ENCODE results near the gene SOBP.
"Not testable (repeated sequence)": the region's sequence is repeated elsewhere in the genome, so short reads cannot be mapped to it uniquely, and the experiment has no call there.

The SOBP gene

DNA sequence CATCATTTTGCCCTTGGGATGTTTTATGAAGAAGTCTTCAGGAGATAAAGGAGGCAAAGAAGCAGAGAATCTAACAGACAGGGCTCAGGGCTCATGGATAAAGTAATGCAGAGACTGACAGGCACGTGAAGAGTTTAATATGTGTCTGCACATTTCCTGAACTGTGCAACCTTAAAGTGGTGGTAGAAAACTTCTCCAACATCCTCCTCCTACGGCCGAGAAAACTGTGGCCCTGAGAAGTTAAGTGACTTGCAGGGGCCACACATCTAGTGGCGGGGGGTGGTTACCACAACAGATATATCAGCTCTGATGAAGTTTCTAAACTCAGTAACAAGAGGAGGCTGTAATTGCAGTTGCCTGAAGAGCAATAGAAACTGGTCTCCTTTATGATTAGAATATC lies 61.0 kb downstream of the SOBP start:
- DNase-seq (ENCODE audit: low spot score) = no peak

DNA sequence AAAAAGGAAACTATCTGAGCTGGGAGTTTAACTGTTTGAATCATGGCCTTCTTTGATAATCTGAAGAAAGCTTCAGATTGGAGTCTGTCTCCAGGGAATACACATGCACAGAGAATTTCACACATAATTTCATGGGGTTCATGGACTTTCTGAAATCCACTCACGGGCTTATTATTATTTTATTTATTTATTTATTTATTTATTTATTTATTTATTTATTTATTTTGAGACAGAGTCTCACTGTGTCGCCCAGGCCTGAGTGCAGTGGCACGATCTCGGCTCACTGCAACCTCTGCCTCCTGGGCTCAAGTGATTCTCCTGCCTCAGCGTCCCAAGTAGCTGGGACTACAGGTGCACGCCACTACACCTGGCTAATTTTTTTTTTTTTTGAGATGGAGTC lies 63.2 kb downstream of the SOBP start:
- DNase-seq (ENCODE audit: low spot score) = not testable (repeated sequence)

DNA sequence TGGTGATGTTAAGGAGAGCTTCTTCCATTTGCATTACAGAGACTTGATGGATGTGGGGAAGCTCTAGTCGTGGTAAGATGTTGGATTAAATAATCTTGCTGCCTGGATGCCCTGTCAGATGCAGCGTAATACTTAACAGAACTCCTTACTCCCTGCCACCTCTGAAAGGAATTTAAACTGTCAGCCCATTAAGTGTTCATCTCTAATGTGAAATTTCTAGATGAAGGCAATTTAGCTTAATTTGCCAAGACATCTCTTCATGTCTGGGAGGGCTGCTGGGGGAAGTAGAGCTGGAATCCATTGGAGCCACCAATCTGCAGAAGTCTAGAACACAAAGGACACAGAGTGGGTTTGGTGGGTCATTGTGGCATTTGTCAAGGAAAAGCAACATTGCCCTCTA lies 64.4 kb downstream of the SOBP start:
- DNase-seq (ENCODE audit: low spot score) = no peak

DNA sequence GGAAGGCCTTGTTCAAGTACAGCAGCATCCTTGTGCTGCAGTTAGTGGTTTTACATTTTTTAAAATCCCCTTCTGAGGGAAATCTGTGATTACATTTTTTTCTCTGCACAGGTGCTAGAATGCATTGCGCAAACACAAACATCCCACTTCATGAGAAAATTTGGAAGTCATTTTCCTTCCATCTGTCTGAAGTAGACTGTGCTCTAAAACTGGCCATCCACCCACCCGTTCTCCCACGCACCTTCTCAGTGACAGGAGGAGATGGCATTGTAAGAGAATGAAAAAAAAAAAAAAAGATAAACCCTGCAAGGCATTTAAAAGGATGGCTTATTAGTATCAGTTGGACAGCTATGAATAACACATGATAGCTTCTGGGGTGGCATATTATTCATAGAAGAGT lies 65.0 kb downstream of the SOBP start:
- no peak for DNase-seq (ENCODE audit: low spot score)

DNA sequence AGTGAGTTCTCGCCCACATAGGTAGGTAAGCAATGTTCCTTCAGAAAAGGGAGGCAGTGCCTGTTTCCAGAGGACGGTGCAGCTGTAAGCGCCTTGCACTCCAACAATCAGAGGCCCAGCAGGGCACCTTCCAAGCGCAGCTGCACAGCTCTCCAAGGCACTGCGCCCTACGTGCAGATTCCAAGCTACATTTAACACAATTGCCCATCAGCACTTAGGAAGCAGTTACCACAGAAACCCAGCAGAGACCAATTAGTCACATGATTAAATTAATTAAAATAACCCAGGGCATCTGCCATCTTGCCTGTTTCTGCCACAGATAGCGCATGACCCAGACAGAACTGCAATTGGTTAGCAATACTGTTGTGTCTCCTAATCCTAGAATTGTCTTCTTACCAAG lies 65.5 kb downstream of the SOBP start:
- no peak for DNase-seq (ENCODE audit: low spot score)

DNA sequence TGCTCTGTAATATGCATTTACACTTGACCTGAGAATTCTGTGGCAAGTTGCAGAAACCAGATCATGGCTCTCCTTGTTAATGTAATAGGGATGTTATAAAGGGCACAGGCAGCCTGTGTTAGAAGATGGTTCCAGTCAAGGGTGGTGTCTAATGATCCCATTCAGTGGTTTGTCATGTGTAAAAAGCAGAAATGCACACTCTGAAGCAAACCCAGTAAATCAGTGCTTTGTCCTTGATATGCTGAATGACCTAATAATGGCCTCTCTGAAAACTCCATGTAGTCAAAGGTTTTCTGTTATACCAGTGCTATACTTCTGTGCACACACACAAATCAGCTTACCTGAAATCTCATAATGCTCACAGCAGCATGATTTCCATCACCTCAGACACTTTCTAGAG lies 66.2 kb downstream of the SOBP start:
- no peak for DNase-seq (ENCODE audit: low spot score)

DNA sequence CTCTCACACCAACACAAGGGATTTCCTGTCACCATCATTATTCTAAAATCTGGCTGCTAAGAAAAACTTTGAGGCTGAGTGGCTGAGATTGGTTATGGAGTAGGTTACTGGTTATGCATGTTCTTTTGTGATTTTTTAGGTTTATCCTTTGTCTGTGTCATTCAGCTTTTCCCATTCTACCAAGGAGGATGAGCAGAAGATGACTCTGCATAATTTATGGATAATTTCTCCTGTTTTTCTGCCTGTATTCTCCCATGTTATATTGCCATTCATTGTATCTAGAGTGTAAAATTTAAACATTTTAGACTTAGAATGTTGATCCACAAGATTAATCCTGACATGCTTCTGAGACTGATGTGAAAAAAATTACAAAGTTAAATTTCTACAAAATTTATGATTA lies 67.8 kb downstream of the SOBP start:
- no peak for DNase-seq (ENCODE audit: low spot score)

DNA sequence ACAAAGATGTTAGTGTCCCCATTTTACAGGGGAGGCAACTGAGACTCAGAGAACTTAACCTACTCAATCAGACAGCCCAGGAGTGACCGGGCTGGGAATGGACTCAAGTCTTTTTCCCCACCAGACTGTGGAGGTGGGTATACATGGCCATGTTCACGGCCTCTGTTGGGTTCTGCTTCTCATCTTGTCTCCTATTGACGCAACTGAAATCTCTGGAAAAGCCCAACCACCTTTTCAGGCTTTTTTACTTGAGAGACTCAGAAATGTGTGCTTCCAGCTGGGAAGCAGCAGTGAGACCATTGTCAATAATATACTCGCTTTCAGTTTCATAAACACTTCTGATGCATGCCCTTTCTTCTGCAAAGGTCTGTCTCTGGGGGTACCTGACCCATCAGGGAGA lies 70.7 kb downstream of the SOBP start:
- no peak for DNase-seq (ENCODE audit: low spot score)

DNA sequence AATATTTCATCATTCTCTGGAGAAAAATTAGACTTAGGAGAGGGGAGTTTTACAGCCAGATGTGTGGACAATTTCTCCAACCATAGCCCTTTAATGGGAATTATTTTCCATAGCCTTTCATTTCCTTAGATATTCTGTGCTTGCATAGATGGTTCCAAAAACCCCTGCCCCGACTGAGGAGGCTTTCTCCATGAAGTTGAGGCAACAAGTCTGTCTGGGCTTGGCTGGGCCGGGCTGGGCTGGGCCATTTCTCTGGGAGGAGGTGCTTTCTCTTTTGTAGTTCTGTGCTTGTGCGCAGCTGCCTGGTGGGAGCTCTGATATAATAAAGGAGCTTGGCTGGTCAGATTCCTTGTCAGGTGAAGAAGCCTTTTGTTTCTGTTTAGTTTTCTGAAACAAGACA lies 71.4 kb downstream of the SOBP start:
- no peak for DNase-seq (ENCODE audit: low spot score)

DNA sequence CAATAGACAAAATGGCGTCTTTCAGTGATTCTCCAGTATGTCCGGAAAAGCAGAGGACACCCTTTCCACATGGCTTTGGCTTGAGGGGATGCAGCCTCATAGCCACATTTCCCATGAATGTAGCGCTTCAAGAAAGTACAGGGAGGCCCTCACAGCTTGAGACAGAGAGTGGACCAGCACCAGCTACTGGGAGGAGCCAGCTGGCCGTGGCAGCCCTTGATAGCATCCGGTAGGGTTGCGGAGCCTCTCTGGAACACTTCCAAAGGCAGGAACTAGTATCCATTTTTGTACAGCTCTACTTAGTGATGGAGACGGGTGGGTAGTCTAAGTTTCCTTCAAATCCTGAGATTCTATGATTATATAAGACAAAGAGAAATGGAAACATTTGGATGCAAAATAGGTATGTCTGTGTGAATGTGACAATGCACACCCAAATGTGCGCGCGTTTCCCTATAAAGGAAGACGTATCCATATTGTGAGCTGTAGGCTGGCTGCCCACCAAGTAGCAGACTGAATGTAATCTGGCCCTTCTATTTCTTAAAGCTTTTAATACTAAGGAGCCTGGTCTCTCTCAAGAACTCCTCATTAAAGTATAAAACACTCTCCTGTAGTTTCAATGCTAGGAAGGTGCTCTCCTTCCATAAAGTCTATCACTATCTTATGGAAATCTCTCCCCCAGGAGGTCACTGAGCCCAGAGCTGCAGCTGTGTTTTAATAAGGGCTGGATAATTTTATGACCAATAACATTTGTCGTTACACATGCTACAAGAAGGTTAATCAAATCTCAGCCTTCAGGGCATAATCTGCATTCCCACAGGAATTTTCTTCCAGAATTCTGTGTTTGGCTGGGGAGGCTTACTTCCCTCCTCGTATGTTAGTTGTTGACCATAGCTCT lies 74.0 kb downstream of the SOBP start:
- no peak for DNase-seq (ENCODE audit: low spot score)

DNA sequence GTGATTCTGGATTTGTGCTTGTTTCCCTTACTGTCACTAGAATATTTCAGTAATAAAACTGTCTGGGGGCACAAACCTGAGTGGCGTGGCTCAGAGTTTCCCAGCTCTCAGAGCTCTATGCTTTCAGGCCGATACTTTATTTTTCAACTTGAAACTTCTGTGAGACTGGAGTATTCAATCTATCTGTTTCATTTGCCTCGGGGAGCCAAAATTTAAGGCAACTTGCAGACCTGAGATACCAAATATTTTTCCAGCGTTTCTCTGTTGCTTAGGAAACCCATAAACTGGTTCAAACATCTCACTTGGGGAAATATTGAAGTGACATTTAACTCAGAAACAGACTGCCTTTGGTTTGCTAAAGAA lies 74.7 kb downstream of the SOBP start:
- no peak for DNase-seq (ENCODE audit: low spot score)

DNA sequence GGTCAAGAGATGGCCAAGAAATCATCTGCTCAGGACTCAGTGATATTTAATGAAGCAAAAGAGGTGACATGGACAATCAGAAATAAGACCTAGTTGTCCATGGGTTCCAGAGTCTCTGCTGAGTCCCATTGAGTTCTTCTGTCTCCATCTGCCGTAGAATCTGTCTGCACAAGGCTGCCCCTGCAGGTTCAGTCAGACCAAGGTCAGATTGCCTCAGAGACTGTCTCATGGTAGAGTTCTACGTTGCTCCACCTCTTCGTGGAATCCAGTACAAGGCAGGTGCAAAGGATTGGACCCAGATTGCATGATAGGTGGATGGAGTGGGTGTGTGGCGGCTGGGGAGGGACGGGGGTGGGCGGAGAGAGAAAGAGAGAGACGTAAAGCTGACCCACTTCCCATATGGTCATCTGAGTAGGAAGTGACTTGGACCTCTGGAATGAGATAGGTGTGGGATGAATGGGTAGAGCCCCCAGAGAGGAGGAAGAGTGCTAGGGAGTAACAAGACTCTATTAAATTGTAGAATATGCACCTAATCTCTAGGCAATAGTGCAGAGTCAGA lies 75.3 kb downstream of the SOBP start:
- DNase-seq (ENCODE audit: low spot score) = no peak

DNA sequence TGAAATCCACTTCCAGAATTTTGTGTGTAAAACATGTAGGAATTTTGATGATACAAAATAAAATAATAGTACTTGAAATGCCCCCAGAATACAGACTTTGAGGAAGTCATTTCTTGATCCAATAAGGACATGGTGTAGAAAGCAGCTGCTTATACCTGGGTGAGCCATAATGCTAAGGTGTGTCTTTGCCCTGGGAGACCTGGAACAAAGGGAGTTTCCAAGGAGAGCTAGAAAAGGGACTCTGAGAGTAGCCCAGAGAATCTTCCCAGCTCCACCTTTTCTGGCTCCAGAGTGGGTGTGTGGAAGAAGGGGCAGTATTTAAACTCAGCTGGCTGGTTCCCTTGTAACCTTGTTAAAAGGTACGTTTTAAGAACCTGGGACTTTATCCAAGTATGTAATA lies 77.7 kb downstream of the SOBP start:
- DNase-seq (ENCODE audit: low spot score) = no peak

DNA sequence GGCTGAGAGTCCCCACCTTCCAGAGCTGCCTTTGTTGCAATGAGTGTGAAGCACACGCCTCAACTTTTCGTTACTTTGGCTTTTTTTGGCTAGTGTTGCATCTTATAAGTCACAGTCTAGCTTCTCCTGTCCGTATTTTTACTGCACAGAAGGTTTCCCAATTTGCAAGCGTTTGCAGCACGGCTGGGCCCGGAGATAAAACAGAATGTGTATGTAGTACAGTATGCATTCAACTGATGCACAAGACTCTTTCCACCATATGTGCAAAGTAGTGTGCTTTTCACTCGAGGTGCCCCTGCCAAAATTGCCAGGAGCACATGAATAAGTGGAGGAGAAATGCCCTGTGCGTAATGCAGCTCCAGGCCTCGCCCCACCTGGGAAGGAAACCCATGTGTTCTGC lies 79.6 kb downstream of the SOBP start:
- no peak for DNase-seq (ENCODE audit: low spot score)

DNA sequence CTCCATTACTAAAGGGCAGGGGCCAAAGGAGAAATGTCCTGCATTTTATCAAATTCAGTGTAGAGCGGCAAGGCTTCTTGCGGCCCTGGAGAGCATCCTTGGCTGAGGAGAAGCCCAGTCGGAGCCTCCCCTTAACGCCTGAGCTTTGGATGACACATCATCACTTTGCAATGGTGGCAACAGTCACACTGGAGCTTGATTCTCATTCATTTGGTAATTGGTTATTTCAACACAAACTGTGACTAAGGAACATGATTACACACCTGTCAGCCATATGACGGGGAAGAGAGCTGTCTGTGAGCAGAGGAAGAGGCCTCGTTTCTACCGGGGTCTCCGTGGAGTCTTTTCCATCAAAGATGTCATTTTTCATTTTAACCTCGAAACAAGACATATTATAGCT lies 81.4 kb downstream of the SOBP start:
- no peak for DNase-seq (ENCODE audit: low spot score)

DNA sequence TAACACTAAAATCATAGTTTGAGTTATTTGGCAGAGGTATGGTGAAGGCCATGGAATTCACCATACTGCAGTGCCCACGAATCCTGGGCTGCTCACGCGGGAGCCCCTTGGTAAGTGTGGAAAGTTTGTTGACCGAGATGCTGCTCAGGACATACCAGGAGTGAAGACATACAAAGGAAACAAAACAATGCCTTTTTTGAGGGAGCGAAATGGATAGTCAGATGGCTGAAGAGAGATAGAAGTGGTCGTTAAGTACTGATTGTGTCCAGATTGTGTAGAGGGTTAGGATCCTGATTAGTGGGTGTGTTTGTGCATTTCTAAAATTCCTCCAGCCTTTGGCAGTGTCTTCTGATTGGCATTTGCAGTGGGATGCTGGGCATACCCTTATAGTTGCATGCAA lies 83.0 kb downstream of the SOBP start:
- no peak for DNase-seq (ENCODE audit: low spot score)

DNA sequence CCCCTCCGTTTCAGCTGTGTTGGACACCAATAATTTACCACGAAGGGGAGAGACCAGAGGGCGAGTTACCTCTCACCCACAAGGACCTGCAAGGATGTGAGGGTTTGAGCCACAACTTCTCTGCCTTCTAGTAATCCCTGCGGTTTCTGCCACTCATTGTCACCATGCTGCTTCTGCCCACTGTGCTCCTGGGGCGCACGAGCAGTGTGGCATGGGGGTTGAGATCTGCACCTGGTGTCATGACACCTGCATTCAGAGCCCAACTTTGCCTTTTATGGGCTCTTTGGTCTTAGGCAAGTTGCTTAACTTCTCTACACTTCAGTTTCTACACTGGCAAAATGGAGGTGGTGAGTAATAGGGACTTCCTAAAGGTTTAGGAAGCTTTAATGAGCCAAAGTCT lies 84.9 kb downstream of the SOBP start:
- no peak for DNase-seq (ENCODE audit: low spot score)

DNA sequence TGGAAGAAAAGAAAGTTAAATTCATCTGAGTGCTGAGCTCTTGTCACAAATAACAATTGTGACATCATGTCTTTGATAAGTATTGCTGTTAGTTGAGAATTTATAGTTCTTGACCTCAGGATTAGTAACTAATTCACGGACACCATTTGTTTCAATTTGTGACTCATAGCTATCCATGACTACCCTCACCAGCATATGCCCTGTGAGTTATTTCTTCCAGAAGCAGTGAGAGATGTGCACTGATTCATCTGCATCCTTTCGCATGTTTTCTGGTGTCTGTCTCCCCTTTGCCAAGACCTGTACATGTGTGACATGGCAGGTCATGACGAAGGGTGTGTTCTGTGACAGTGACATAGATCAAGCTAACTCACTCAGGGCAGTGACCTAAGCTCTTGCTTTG lies 86.9 kb downstream of the SOBP start:
- DNase-seq (ENCODE audit: low spot score) = no peak

DNA sequence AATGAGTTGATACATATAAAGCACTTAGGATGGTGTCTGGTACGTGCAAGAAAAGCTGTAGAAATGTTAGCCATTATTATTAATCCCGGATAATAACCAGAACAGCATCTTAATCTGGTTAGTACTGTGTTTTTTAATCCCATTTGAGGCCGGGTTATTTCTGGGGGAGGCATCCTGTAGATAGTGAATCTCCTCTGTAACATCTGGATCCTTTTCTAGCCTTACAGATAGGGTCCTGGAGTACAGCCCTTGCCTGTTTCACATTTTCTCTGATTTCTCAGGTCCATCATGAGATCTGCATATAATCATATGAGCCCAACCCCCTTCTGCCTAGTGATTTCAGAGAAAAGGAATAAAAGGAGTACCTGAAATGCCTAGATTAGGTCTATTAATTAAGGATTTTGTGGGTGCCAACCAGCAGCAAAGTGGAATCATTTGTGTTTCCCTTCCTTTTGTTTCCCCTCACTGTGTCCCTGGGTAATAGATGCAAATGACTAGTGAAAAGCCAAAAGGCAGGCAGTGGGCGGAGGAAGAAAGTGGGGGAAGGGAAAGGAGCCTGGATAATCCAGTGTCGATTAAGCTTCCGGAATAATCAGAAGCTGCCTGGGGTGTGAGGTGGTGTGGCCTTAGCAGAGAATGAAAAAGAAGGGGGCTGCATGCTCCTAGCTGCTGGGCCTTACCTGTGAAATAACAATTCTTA lies 88.9 kb downstream of the SOBP start:
- no peak for DNase-seq (ENCODE audit: low spot score)

DNA sequence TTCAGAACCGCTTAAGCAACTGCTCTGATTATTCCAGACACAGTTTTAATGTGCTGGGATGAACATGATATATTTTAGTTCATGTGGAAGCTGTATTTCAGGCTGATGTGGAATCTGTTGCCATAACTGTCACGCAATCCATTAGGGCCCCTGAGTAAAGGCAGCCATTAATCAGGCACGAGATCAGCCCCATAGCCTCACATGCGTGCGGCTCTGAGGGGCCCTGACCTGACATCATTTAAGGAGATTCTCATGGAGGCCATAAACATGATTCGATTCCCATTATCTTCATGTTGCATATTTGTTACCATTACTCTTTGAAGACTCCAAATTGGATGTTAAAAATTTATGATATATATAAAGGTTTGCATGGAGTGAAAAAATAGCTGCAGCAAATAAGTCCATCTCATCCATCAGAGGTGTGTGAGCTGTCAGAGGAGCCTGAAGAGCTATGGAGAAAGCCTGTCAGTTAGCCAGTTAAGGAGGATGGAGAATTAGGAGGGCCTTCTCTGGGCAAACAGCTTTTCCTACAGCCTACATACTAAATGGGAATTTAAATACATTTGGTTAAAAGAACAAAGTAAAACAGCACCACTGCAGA lies 89.6 kb downstream of the SOBP start:
- DNase-seq (ENCODE audit: low spot score) = no peak

DNA sequence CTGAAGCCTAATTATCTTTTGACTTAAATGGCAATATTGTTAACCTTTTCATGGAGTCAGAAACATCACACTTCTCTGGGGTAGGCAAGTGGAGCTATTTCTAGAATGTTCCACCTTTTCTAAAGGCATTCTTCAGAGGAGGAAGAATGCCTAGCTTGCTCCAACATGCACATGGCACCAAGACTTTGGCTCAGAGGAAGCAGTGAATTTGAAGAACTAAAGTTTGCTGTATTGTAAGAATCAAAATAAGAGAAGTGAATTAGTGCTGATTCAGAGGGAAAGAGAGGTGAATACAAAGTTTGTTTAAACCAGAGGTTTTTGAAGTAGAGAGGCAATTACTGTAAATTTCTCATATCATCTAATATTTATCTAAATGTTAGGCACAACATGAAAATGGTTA lies 92.2 kb downstream of the SOBP start:
- DNase-seq (ENCODE audit: low spot score) = no peak

DNA sequence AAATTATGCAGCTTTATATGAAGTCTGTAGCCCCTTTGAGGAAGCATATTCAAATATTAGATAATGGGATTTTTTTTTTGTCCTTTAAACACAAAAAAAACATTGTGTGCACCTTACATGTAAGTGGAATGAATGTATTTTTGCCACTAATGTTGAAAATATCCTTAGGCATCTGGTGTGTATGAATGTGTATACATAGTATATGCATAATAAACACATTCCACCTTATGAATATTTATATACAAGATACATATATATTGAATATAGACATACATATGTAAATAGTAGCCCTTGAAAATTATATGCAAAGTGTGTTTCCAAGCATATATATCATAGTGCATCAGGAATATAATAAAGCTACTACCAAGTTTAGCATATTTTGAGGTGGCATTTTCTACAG lies 94.8 kb downstream of the SOBP start:
- DNase-seq (ENCODE audit: low spot score) = no peak

DNA sequence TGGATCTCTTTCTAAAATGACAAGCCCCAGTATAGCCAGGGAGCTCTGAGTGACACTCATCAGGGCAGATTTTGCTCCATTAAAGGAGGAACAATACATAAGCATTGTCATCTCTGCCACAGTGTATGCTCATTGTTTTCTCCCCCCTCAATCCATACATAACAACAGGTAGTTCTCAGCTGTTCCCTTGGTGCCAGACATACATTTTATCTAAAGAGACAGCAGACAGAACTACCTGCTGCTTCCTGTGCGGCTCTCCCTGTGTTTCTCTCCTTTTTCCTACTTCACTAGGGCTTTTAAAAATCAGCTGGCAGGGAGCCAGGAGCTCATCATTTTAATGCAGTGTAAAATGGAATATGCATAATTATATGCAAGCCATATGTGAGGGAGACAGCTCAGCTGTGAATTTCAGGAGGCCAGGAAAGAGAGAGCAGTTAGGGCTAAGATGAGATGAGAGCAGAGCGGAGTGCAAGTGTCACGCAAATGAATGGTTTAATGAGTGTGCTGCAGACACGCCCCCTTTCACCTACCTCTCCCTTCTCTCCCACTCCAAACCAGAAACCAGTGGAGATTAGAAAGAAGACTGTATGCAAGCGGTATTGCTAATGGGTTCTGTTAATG lies 96.0 kb downstream of the SOBP start:
- no peak for DNase-seq (ENCODE audit: low spot score)

Data from COLO829 (cell line).